HG02571 (cell line): ENCODE results near the gene MAFB.

Experiments
- ATAC-seq: cut with Tn5 transposase; IDR thresholded peaks from one replicate; pipeline ENCODE4 v1.9.1; 2021; ENCODE audit warnings: mild to moderate bottlenecking, moderate library complexity; ENCODE audit not compliant: unreplicated experiment

MAFB gene

GRCh38 chr20:40703975-40704530, 15.0 kb upstream of the MAFB start:
- no peak for ATAC-seq

- no peak for ATAC-seq
Observed at GRCh38 chr20:40702504-40702903, 13.5 kb upstream of the MAFB start.

GRCh38 chr20:40698744-40699143, 9.7 kb upstream of the MAFB start:
- ATAC-seq, result no peak

- no peak for ATAC-seq
Observed at GRCh38 chr20:40698281-40698680, 9.2 kb upstream of the MAFB start.

- ATAC-seq, result no peak
Observed at GRCh38 chr20:40697541-40697940, 8.5 kb upstream of the MAFB start.

- ATAC-seq, result no peak
Observed at GRCh38 chr20:40695214-40695613, 6.2 kb upstream of the MAFB start.

- no peak for ATAC-seq
Observed at GRCh38 chr20:40694246-40694645, 5.2 kb upstream of the MAFB start.

GRCh38 chr20:40692240-40693011, 3.4 kb upstream of the MAFB start:
- no peak for ATAC-seq

GRCh38 chr20:40691566-40692239, 2.7 kb upstream of the MAFB start:
- ATAC-seq, result no peak

- ATAC-seq, result no peak
Observed at GRCh38 chr20:40690836-40691565, 2.0 kb upstream of the MAFB start.

GRCh38 chr20:40689943-40690835, 1.2 kb upstream of the MAFB start:
- ATAC-seq, result no peak

GRCh38 chr20:40688129-40689099, 622 bp downstream of the MAFB start:
- no peak for ATAC-seq

GRCh38 chr20:40687384-40688128, 1.5 kb downstream of the MAFB start:
- ATAC-seq, result no peak

- ATAC-seq, result no peak
Observed at GRCh38 chr20:40686893-40687292, 2.1 kb downstream of the MAFB start.

- ATAC-seq, result no peak
Observed at GRCh38 chr20:40686434-40686882, 2.6 kb downstream of the MAFB start.

GRCh38 chr20:40685349-40685748, 3.7 kb downstream of the MAFB start:
- ATAC-seq, result no peak

- ATAC-seq, result no peak
Observed at GRCh38 chr20:40683894-40684268, 5.2 kb downstream of the MAFB start.

- no peak for ATAC-seq
Observed at GRCh38 chr20:40683221-40683893, 5.7 kb downstream of the MAFB start.
